LNCAP (cell line): ENCODE measurements around the gene C1orf232.

Experiments
- CTCF ChIP-seq: fragments of 450-650 bp; IDR thresholded peaks from 2 replicates; pipeline ENCODE4 v1.5.1; 2017; ENCODE audit warnings: mild to moderate bottlenecking

The C1orf232 gene

GRCh38 chr1:26168410-26169197, at the start of gene C1orf232:
Gene C1orf232 (minus strand): TSS chr1:26168963. CDS start chr1:26168499, 464 bp downstream.
- no peak for TF ChIP-seq CTCF

DNA sequence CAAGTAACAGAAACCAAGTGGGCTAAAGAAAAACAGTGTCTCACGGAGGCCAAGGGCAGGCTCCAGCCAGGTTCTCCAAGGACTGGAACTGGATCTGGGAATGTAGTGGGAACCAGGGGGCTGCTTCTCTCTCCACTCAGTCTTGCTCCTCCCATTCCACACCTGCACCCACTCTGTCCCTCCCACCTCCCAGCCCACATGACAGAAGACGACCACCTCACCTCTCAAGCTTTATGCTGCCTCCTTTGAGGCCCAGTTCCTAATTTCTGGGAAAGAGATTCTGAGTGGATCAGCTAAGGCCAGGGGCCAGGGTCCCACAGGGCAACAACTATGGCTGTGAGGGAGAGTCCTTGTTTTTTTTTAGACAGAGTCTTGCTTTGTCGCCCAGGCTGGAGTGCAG, 46.5 kb upstream of the C1orf232 start:
- no peak for TF ChIP-seq CTCF

GRCh38 chr1:26213335-26213905, 44.7 kb upstream of the C1orf232 start:
- TF ChIP-seq CTCF = no peak

- no peak for TF ChIP-seq CTCF
Measured at GRCh38 chr1:26212726-26213125, 44.0 kb upstream of the C1orf232 start.

GRCh38 chr1:26210147-26210870, 41.5 kb upstream of the C1orf232 start:
- no peak for TF ChIP-seq CTCF

DNA sequence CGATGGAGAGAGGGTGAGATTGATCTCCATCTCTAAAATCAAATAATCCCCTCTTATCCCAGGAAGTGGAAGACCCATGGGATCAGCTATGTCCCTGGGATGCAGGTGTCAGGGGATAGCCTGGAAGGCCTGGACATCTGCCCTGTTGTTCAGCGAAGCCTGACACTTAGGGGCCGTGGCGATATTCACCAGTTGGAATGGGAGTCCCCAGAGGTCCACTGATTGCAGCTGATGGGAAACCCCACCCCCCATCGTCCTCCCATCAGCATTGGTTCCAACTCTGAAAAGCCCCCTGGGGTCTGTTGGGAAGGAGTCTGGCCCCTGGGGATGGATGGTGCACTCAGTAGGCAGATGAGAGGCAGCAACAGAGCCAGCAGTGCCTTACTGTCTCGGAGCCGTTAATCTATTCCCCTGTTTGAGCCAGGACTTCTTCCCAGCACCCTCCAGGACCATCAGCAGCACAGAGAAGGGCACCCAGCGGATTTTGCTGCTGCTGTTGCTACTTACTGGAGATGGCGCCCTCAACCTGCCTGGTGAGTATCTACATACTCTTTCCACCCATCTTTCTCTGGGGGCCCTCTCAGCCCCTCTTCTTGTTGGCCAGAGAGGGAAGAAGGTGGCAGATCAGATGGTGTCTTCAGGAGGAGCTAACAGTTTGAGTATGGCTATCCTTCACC, 35.0 kb upstream of the C1orf232 start:
- no peak for TF ChIP-seq CTCF

- TF ChIP-seq CTCF = no peak
Measured at GRCh38 chr1:26200413-26200812, 31.6 kb upstream of the C1orf232 start.
